GM12878 (cell line): ENCODE results near the gene KCNB1.

Source experiments
- SMARCA5 ChIP-seq: fragments of 450-650 bp; IDR thresholded peaks from 2 replicates; pipeline ENCODE4 v1.6.1; 2017; ENCODE audit warnings: mild to moderate bottlenecking
- ZNF274 ChIP-seq: IDR thresholded peaks from one replicate; pipeline ENCODE4 v1.8.0; 2011; ENCODE audit not compliant: insufficient read length, insufficient read depth

- no peak for TF ChIP-seq SMARCA5
- no peak for TF ChIP-seq ZNF274
Measured at GRCh38 chr20:49360242-49360968, 122.1 kb downstream of the KCNB1 start.
